Measurements from ENCODE around the gene BSND.

GRCh38 chr1:54978528-54979326 lies 20.0 kb upstream of the BSND start:
- TF ChIP-seq CTCF (IDR thresholded peaks at IDR 0.05) (no peak), POLR2A (IDR thresholded peaks at IDR 0.05) (no peak)
